ENCODE data around the gene KRTAP11-1.

The KRTAP11-1 gene

DNA sequence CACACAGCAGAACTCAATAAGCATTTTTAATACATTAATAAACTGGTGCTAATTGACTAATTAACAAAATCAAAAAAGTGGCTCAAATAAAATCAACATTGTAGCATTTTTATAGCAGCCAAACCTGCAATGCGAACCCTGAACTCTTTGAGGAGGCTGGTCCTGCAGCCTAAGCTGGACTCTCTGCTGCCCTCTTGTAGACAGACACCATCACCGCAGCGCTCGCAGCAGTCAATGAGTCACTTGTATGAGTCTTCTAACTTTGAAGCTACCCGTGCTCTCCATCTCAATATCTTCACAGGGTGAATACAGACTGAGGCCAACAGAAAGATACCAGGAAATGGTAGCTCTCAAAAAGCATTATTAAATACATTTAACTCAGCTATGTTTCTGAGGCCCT is 42.1 kb downstream of the KRTAP11-1 start:
- H3K4me1 Mint-ChIP-seq = no peaks in the 10 kb centered on the region
- H3K27me3 Mint-ChIP-seq (ENCODE audit: low read depth) = no peaks in the 10 kb centered on the region
- peaks cover 9% of the 10 kb centered on the region for H3K9me3 Mint-ChIP-seq
- H3K27ac Mint-ChIP-seq = no peak overlapping the region
- H3K36me3 Mint-ChIP-seq (ENCODE audit: low read depth) = no peaks in the 10 kb centered on the region
- TF ChIP-seq CTCF (IDR thresholded peaks at IDR 0.05; ENCODE audit: unreplicated experiment in 3 of 3) = peak; percentile 35 to 58 (median 39)
- H3K4me3 Mint-ChIP-seq = no peak overlapping the region

DNA sequence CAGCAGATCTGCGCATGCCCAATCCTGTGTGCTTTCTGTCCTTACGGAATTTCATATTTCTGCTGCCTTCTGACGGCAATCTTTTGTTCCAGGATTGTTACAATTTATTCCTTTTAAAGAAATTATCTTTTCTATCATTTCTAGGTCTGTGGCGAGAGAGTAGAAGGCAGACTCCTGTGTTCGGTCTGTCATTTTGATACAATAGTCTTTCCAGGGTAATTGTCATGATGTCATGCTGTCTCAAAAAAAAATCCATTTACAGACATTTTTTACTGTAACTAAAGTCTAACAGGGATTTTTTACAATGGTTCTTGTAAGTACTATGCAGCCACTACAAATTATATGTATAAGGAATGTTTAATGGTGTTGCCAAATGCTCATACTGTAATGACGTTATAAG is 42.8 kb downstream of the KRTAP11-1 start:
- H3K27me3 Mint-ChIP-seq (ENCODE audit: low read depth) = no peaks in the 10 kb centered on the region
- H3K4me1 Mint-ChIP-seq = no peaks in the 10 kb centered on the region
- peaks cover 9% of the 10 kb centered on the region for H3K9me3 Mint-ChIP-seq
- no peaks in the 10 kb centered on the region for H3K36me3 Mint-ChIP-seq (ENCODE audit: low read depth)
- H3K27ac Mint-ChIP-seq = no peak overlapping the region
- TF ChIP-seq CTCF (IDR thresholded peaks at IDR 0.05; ENCODE audit: unreplicated experiment in 3 of 3) = no peak
- no peak overlapping the region for H3K4me3 Mint-ChIP-seq

DNA sequence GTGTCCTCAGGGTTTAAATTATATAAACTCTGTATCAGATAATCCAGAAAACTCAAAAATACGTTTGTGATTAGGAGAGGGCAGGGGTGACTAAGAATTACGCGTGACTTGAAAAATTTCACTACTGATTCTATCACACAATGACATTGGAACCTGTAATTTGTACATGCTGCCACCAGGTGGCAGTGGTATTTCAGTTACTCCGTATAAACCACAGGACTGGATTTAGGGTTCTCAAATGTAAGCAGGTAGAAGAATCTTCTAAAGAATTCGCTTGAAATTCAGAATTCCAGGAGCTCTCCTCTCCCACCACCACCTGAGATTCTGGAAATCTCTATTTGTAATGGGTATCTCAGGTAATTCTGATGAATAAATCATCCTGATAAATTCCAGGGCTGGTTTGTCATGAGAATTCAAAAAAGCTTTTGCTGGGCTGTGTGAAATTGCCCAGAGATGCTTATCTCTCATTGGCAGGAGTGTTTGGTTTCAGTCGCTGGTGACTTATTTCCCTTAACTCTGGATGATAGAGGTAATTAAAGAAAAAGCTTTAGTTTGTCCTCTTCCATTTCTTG is 50.1 kb downstream of the KRTAP11-1 start:
- H3K27me3 Mint-ChIP-seq (ENCODE audit: low read depth) = no peaks in the 10 kb centered on the region
- TF ChIP-seq CTCF (IDR thresholded peaks at IDR 0.05; ENCODE audit: unreplicated experiment in 3 of 3) = peak in 2 of 3 experiments; percentile 27 to 38
- no peaks in the 10 kb centered on the region for H3K4me1 Mint-ChIP-seq
- H3K36me3 Mint-ChIP-seq (ENCODE audit: low read depth) = no peaks in the 10 kb centered on the region
- H3K9me3 Mint-ChIP-seq = peaks cover 8% of the 10 kb centered on the region
- H3K4me3 Mint-ChIP-seq = no peak overlapping the region
- no peak overlapping the region for H3K27ac Mint-ChIP-seq
